NCI-H2107 (cell line): Measurements from ENCODE around the gene MRTFB.

Experiments used
- DNase-seq: peaks from one replicate; lab custom pipeline; 2025; lab: John Stamatoyannopoulos, UW

MRTFB gene

DNA sequence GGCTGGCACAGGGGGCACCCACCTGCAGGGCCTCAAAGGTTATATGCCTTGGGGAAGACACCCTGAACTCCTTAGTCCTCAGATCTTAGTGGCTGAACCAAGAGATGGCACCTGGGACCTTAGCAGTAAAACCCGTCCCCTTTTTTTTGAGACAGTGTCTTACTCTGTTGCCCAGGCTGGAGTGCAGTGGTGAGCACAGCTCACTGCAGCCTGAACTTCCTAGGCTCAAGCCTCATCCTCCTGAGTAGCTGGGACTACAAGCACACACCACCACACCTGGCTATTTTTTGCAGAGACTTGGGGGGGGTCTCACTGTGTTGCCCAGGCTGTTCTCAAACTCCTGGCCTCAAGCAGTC lies 237.2 kb downstream of the MRTFB start:
- no peak for DNase-seq

- DNase-seq: no peak
These were observed 238.1 kb downstream of the MRTFB start for GRCh38 chr16:14309001-14309886.

- DNase-seq: no peak
These were observed 238.8 kb downstream of the MRTFB start for GRCh38 chr16:14309906-14310305.

GRCh38 chr16:14310519-14310991 lies 239.4 kb downstream of the MRTFB start:
- DNase-seq: no peak

GRCh38 chr16:14314116-14314515 lies 243.0 kb downstream of the MRTFB start:
- DNase-seq: no peak

DNA sequence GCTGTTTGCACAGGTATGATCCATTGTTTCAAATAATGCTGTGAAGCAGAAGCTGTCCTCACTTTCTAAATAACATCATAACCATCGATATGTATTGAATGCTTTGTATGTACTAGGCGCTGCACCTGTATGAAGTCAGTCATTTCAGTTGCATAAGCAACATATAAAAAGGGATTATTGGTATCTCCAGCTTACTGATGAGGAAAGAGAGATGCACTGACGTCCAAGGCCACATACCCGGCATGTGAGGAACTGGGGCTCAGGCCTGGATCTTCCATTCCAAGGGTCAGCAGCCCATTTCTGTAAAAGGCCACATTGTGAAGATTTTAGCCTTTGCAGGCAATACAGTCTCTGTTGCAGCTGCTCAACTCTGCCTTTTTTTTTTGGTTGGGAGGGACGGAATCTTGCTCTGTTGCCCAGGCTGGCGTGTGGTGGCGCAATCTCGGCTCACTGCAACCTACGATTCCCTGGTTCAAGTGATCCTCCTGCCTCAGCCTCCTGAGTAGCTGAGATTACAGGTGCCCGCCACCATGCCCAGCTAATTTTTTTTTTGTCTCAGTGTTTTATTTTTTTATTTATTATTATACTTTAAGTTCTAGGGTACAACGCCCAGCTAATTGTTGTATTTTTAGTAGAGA lies 244.7 kb downstream of the MRTFB start:
- no peak for DNase-seq
